ENCODE results near the gene FAM24B.
A peak's percentile ranks its signal among the peaks of the same experiment; 100 is the strongest.
"Not testable (repeated sequence)": the region's sequence is repeated elsewhere in the genome, so short reads cannot be mapped to it uniquely, and the experiment has no call there.

The FAM24B gene, protein sequence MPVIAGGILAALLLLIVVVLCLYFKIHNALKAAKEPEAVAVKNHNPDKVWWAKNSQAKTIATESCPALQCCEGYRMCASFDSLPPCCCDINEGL

DNA sequence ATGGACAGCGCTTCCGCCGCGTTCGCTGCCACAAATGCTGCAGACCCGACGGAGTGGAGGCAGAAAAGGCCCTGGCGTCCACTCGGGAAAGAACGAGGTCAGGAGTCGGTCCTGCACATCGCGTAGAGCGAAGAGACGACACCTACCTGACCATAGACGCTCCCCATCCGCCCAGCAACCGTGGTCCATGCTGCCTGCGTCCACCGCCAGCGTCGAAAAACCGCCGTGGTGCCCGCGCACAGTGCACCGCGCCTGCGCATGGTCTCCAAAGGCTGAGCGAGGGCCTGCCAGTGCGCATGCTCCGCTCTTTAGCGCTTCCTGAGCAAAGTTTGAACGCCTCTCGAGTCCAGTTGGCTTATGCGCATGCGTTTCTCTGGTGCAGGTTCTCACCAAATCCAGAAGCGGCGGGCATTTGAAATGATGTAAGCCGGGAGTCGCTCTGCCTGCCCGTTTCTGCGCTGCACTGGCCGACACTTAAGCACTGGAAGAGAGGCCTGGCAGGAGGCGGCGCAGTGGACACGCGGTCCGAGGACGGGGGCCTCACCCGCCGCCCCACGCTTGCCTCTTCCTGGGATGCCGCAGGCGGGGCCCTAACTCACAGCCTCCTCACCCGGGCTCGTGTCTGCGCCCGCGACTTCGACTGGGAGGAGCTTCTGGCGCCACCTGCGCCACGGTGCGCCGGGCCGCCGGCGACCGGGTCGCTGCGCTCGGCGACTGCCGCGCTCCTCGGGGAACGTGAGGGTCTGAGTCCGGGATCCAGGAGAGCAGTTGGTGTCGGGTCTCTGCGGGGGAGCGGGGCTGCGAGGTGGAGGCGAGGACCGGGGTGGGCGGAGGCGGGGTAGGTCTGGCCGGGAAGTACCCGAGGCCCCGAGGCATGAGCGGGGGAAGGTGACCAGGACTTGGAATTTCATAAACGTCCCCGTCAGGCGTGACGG, at the start of gene FAM24B:
FAM24B (minus strand) TSS at position 243 of the 935 bp plus-strand sequence. CDS start 29,066 bp downstream, outside the sequence.
- FAIRE-seq = peak; percentile 94

DNA sequence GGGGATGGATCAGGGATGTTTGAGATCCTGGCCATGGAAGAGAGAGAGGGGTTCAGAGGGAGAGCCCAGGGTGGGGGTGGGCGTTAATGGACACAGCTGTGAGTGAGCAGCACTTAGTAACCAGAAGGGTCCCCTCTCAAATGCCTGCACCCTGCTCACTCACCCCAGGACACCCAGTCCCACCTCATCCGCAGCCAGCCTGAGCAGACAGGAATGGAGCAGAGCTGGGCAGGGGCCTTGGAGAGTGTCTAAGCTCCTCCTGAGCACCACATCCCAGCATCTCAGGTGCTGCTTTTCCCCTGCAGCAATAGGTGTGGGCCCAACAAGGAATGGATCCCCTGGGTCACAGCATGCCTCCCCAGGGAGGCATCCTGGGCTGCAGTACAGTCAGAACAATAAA, 36.3 kb upstream of the FAM24B start:
- no peak for FAIRE-seq

DNA sequence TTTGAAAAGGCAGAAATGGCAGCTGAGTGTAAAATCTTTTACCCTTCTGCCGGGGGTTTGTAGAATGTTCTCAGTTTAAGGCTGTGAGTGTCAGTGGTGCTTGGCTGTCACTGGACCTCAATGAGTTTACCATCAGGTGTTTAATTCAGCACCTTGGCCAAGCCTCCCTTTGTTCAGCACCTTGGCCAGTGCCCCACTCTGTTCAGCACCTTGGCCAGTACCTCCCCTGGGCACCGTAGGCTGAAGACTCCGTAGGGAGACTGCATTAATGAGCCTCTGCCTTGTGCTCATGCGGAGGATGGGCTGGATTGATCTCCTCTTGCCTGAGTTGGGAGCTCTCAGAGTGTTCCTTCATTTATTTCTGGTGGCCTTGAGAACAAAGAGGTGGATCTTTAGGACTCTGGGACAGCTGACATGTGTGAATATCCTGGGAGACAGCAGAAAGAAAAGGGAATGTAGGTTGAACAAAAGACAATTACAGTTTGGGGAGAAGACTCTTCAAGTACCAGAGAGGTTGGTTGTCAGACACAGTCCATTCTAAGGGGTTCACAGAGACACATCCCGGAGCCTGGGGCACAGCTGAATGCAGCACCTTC, 32.6 kb upstream of the FAM24B start:
- no peak for FAIRE-seq

DNA sequence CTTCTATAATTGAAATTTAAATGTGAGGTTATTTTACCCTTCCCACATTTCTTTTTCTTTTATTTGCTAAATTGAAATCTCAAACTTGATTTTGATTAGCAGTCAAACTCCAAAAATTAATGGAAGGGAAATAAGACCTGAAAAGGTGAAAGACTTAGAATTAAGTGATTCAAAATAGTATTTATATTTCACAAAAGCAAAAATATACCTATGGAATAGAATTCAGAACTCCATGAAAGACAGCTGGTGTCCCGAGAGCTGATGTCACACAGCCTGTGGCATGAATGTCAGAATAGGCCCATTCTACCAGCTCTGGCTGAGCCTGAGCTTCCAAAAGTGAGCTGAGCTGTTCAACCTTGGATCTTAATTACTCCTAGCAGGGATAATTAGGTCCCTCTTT, 30.9 kb upstream of the FAM24B start, which contains the start of gene FAM24A:
FAM24A (plus strand) TSS at position 301 of the 400 bp plus-strand sequence. CDS start 1,025 bp downstream, outside the sequence.
- no peak for FAIRE-seq

DNA sequence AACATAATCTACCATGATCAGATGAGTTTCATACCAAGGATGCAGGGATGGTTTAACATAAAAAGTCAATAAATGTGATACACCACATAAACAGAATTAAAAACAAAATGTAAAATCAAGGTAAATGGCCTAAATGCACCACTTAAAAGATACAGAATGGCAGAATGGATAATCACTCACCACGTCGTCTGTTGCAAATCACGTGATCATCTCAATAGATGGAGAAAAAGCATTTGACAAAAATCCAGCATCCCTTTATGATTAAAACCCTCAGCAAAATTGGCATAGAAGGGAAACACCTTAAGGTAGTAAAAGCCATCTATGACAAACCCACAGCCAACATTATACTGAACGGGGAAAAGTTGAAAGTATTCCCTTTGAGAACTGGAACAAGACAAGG, 24.5 kb upstream of the FAM24B start:
- not testable (repeated sequence) for FAIRE-seq

DNA sequence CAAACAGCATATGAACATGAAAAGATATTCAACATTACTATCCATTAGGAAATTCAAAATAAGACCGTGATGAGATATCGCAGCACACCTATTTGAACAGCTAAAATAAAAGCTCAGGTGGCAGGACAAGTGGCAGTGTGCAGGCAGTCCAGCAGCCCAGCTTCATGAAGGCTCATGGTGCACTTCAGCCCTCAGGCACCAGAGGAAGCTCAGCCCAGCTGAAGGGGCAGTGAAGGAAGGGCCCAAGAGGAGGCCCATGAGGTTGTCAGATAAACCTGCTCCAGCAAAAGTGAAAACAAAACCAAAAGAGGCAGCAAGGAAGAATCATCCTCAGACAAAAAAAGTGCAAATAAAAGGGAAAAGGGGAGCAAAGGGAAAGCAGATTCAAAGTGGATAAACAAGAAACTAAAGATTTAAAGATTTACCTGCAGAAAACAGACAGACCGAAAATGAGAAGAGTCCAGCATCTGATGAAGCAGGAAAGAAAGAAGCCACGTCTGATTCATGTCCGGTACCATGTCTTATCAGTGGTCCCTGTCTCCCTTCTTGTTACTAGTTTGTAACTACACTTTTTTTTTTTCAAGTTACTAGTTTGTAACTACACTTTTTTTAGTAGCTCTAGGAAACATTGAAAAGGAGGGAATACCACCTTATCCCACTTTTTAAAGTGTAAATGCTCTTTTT, 15.0 kb upstream of the FAM24B start:
- FAIRE-seq = no peak

DNA sequence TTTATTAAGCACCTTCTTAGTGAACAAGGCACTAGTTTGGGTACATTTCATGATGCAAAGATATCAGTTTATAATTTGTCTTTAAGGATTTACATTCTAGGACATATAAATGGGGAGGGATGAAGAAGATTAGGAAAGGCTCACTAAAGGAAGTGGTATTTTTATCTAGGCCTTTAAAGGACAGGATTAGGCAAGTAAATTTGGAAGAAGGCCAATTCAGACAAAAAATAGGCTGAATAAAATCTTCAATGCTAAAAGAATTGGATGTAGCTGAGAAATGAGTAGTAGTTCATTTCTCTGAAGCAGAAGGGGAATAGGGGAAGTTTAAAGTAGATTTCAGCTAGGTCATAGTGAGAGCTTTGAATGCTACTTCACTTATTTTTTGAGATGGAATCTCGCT, 4.8 kb upstream of the FAM24B start:
- no peak for FAIRE-seq

DNA sequence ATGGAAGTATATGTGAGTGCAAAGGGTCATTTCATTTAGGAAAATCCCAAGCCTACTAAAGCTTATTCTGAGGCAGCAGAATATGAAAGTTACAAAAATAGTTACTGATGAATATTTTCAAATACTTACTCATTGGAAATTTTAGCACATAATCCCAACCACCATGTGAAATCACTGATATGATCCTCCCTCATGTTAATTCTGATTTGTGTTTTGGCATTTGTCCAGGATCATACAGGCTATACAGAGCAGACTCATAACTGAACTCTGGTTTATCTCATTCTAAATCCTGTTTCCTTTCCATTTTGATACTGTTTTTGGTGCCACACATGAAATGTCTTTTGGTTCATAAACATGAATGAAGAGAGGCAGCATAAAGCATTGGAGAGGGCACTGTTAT, 3.4 kb upstream of the FAM24B start:
- no peak for FAIRE-seq

DNA sequence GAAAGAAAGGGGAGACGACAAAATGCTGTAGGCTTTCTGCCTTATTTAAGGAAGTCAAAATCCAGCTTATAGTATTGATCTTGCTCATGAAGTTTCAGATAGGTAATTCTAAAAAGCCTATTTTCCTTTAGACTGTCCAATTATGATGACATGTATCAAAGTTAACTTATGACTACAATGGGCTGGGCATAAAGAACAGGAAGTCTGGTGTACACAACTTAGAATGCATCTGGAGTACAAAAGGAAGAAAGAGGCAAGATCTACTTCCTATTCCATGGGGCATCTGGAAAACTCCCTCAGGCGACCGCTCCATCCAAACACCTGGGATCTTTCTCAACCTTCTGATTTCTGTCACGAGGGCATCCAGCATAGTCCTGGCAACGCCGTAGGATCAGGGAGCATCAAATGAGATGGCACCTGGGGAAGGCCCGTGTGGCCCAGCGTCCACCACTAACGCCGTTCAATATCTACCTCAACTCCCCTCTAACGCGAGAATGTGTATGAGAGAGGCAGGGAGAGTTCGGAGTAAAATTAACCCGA, 512 bp downstream of the FAM24B start:
- FAIRE-seq = no peak

DNA sequence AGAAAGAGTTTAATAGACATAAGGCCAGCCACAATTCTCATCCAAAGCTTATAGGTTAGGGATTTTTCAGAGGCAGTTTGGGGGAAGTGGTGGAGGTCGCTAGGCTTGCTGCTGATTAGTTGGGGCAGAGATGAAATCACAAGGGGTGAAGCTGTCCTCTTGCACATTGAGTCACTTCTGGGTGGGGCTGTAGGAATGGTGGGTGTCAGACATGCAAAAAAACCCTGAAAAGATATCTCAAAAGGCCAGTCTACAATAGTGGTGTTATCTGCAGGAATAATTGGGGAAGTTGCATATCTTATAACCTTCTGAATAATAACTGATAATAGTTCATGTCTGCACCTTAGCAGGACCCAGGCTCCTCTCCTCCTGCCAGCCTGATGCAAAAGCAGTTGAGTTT, 2.1 kb downstream of the FAM24B start:
- no peak for FAIRE-seq

DNA sequence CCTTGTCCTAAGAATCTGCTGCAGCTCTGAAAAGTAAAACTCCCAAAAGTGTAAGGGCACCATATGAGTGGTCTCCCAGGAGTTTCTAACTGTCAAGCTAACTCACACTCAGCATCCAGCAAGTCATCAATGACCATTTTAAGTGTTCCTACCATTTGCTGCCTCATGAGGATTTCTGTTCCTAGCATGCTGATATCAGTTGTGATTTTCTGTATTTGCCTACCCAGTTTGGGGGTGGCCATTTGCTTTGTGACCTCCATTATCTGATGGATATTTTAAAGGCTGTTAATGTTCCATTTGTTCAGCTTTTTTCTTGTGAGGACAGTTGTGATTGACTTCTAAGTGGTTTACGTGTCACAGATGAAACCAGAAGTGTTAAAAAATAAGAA, 2.9 kb downstream of the FAM24B start:
- no peak for FAIRE-seq

DNA sequence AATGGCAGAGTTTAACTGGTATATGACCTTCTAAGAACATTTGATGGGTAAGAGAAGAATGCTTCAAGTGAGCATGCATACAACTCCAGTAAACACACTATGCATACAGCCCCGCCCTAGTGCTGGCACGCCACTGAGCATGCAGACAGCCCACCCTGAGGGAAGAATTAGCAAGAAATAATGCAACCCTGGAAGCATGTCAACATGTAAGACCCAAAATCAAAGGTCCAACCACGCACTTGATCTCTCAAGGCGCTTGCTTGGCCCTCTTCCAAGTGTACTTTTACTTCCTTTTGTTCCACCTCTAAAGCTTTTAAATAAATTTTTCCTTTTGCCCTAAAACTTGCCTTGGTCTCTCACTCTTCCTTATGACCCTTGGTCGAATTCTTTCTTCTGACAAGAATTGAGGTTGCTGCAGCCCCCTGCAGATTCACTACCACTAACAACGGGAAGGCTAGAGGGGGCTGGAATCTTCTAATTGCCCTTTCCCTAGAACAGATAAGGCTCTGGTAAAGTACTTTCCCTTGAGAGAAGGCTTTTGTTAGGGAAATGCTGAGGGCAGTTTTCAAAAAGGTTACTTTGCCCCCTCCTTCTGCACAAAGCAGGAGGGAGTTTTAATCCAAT, 3.4 kb downstream of the FAM24B start:
- no peak for FAIRE-seq

DNA sequence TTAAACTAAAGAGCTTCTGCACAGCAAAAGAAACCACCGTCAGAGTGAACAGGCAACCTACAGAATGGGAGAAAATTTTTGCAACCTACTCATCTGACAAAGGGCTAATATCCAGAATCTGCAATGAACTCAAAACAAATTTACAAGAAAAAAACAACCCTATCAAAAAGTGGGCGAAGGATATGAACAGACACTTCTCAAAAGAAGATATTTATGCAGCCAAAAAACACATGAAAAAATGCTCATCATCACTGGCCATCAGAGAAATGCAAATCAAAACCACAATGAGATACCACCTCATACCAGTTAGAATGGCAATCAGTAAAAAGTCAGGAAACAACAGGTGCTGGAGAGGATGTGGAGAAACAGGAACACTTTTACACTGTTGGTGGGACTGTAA, 7.4 kb downstream of the FAM24B start:
- FAIRE-seq = not testable (repeated sequence)

DNA sequence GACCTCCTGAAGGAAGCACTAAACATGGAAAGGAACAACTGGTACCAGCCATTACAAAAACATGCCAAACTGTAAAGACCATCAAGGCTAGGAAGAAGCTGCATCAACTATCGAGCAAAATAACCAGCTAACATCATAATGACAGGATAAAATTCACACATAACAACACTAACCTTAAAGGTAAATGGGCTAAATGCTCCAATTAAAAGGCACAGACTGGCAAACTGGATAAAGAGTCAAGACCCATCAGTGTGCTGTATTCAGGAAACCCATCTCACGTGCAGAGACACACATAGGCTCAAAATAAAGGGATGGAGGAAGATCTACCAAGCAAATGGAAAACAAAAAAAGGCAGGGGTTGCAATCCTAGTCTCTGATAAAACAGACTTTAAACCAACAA, 10.6 kb downstream of the FAM24B start:
- not testable (repeated sequence) for FAIRE-seq

DNA sequence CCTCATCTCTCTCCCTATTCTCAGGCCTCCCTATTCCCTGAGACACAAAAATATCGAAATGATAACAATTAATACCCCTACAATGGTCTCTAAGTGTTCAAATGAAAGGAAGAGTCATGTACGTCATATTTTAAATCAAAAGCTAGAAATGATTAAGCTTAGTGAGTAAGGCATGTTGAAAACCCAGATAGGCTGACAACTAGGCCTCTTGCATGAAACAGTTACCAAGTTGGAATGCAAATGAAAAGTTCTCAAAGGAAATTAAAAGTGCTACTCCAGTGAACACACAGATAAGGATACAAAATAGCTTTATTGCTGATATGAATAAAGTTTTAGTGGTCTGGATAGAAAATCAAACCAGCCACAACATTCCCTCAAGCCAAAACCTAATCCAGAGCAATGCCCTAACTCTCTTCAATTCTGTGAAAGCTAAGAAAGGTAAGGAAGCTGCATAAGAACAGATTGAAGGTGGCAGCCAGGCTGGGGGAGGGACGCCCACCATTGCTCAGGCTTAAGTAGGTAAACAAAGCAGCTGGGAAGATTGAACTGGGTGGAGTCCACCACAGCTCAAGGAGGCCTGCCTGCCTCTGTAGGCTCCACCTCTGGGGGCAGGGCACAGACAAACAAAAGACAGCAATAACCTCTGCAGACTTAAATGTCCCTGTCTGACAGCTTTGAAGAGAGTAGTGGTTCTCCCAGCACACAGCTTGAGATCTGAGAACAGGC, 12.5 kb downstream of the FAM24B start:
- FAIRE-seq = not testable (repeated sequence)

DNA sequence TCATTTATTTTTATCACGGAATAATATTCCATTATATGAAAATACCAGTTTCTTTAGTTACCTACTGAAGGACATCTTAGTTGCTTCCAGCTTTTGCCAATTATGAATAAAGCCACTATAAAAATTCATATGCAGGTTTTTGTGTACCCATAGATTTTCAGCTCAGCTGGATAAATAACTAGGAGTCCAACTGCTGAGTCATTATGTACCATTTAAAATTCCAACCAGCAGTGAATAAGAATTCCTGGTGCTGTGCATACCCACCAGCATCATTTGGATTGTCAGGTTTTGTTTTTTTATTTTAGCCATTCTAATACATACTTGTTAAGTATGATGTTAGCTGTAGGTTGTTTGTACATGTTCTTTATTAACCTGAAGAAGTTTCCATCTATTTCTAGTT, 14.5 kb downstream of the FAM24B start:
- FAIRE-seq = peak; percentile 90

DNA sequence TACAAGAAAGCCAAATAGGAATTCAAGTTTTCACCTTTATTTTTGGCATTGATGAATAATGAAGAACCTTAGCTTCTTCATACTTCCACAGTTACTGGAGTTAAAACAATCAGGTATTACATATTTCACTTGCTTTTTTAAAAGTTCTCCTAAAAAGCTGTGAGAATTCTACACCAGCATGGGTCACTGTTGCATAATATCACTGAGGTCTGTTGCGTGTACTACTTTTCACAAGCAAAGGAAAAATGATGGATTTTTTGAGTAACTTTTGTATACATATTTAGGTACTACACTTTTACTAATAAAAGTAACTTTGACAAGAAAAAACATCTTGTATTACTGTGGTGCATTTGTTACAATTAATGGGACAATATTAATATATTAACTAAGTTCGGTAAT, 15.2 kb downstream of the FAM24B start:
- FAIRE-seq = no peak

DNA sequence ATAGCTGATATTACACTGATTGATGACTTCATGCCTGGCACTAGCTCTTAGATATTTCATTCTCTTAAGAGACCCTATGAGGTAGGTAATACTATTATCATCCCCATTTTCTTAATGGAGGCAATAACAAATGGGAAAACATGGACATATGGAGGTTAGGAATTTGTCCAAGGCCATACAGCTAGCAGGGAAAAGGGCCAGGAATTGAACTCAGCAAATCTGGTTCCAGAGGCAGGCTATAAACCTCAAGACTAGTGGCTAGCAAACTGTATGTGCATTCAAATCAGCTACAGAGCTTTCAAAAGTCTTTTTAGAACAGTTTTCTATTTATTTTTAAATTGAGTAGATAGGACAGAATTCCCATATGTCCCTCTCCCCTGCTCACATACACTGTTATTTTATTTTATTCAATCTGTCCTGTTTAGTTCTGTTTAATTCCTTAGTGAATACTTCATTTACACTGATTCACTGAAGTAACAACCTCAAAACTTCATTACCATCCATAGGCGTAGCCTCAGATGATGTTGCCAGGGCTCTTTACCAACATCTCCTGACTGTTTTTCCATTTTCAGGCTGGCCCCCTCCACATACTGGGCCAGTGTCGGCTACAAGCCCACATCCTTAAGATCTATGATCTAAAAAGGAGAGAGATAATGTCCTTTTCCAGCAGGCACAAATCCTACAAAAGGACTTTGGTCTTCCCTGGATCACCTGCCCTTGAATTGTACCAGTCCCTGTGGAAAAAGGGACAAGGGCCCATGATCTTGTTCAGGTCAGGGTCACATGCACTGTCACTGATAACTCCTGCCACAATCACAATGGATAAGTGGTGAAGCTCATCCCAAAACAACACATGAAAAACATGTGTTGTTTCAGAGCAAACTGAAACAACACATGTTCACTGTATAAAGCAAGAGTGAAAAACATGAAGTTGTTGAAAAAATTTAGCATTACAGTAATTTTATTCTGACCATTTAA, 15.9 kb downstream of the FAM24B start:
- no peak for FAIRE-seq

DNA sequence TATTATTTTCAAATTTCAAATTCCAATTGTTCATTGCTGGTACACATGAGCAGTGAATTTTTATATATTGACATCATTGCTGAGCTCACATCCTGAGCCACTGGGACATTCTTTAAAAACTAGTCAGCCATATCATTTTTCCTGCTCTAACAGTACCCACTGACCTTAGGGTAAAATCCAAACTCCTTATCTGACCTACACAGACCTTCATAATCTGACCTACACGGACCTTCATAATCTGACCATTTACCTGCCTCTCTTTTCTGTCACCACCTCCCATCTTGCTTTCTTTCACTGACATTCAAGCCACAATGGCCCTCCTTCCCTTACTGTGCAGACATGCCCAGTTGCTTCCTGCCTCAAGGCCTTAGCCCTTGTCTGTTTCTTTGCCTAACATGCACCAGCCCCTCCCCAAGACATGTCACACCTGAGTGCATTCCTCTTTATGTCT, 17.6 kb downstream of the FAM24B start:
- FAIRE-seq = no peak

DNA sequence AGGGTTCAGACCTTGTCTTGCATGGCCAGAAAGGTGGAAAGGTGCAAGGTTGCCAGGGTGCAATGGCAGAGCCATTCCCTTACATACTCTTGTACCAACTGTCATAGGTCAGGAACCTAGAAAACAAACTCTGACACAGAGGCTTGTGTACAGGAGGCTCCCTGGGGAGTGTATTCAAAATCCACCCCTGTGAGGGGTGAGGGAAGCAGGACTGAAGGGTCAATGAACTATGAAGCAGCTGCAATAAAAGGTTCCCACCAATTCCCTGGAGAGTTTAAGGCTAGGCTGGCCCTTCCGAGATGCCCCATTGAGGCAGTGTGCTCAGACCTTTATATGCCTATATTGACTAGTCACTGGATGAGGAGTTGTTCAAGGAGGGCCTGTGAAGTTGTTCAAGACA, 19.9 kb downstream of the FAM24B start:
- FAIRE-seq = no peak

DNA sequence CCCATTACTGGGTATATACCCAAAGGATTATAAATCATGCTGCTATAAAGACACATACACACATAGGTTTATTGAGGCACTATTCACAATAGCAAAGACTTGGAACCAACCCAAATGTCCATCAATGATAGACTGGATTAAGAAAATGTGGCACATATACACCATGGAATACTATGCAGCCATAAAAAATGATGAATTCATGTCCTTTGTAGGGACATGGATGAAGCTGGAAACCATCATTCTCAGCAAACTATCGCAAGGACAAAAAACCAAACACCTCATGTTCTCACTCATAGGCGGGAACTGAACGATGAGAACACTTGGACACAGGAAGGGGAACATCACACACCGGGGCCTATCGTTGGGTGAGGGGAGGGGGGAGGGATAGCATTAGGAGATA, 21.3 kb downstream of the FAM24B start:
- FAIRE-seq = not testable (repeated sequence)

Measured in islet of Langerhans (tissue), 1 donor.